K562 (cell line): ENCODE data around the gene SKIC2. TPM values are rescaled to one million over a fixed set of nuclear protein-coding genes. Genes with fewer than 3 reads are reported as not detected.

Source experiments
- HDAC1 ChIP-seq, 2 experiments: fragments of 450-650 bp; IDR thresholded peaks; 2 replicates each; pipeline ENCODE4 v1.6.1; 2016 to 2017; ENCODE audit warnings: inconsistent platforms in 1 of 2, mild to moderate bottlenecking in 1 of 2, moderate library complexity in 1 of 2
- HNRNPLL ChIP-seq: fragments of 200-400 bp; formaldehyde crosslinking; IDR thresholded peaks from 2 replicates; pipeline ENCODE4 v1.6.1; 2017; ENCODE audit warnings: low read length, low read depth, mild to moderate bottlenecking; ENCODE audit not compliant: poor library complexity, severe bottlenecking
- ZNF699 ChIP-seq: fragments of 250-450 bp; sonication (Bioruptor Pico); IDR thresholded peaks from 2 replicates; pipeline ENCODE4 v1.8.0; 2021; ENCODE audit warnings: mild to moderate bottlenecking, moderate library complexity; ENCODE audit not compliant: insufficient replicate concordance
- ZNF77 ChIP-seq: fragments of 250-450 bp; sonication (Bioruptor Pico); IDR thresholded peaks from 2 replicates; pipeline ENCODE4 v1.5.0; 2020
- polyA plus RNA-seq, 8 experiments: library from polyadenylated mRNA; depleted of rRNA in 4 of 8; stranded (reverse) in 5 of 8; unstranded in 3 of 8; fragments of >200 nt; fragmentation: Nextera tagmentation in 2 of 8; fragmentation: Illumina TruSeq in 1 of 8; extraction: Ambion mirVana in 2 of 8; extraction: Trizol in 1 of 8; gene quantifications; 2 replicates each; pipeline versions ENCODE4 v1.2.1 to v1.2.3, GENCODE V29; 2011 to 2014; ENCODE audit warnings: inconsistent platforms in 1 of 8, missing spikeins in 1 of 8
- total RNA-seq, 7 experiments: library from RNA; depleted of rRNA in 6 of 7; stranded (reverse); fragments of >200 nt in 6 of 7; fragmentation: Illumina TruSeq in 2 of 7; extraction: Trizol in 2 of 7; gene quantifications; 2 replicates each; pipeline versions ENCODE4 v1.2.1 to v1.2.3, GENCODE V29; 2011 to 2021; ENCODE audit warnings: low replicate concordance in 1 of 7
- TF ChIP-seq, protein P1 (sequence below): fragments of 250-450 bp; sonication (Bioruptor Pico); IDR thresholded peaks from 2 replicates; pipeline ENCODE4 v1.5.0; 2021; ENCODE audit warnings: mild to moderate bottlenecking, moderate library complexity
- TF ChIP-seq, protein P2 (sequence below): fragments of 450-650 bp; IDR thresholded peaks from 2 replicates; pipeline ENCODE4 v1.6.1; 2018; ENCODE audit warnings: mild to moderate bottlenecking, low read depth; ENCODE audit not compliant: partially characterized antibody
- TF ChIP-seq, protein P3 (sequence below): conservative IDR thresholded peaks from 2 replicates; pipeline ENCODE4 v1.6.1; 2011; ENCODE audit warnings: low read depth, mild to moderate bottlenecking, low read length; ENCODE audit not compliant: control insufficient read depth
- TF ChIP-seq, protein P4 (sequence below), 3 experiments: fragments of 200-800 bp in 1 of 3; fragments of 250-450 bp in 1 of 3; fragments of 450-650 bp in 1 of 3; sonication (Bioruptor Pico) in 1 of 3; sonication (Bioruptor generic) in 1 of 3; formaldehyde crosslinking in 1 of 3; IDR thresholded peaks; 2 replicates each; pipeline versions ENCODE4 v1.6.1 to v1.8.0; 2016 to 2022; ENCODE audit warnings: mild to moderate bottlenecking in 2 of 3, missing genetic modification characterization in 2 of 3, missing compliant biosample characterization in 1 of 3, moderate library complexity in 1 of 3
- TF ChIP-seq, protein P5 (sequence below): fragments of 450-650 bp; formaldehyde crosslinking; IDR thresholded peaks from 2 replicates; pipeline ENCODE4 v1.4.0; 2020; ENCODE audit warnings: mild to moderate bottlenecking, moderate library complexity
- TF ChIP-seq, protein P6 (sequence below), 2 experiments: fragments of 200-800 bp in 1 of 2; sonication (Bioruptor generic) in 1 of 2; sonication (generic) in 1 of 2; formaldehyde crosslinking in 1 of 2; IDR thresholded peaks in 1 of 2; conservative IDR thresholded peaks in 1 of 2; 2 replicates each; pipeline versions ENCODE4 v1.5.0 to v1.6.1; 2016 to 2020; ENCODE audit warnings: missing compliant biosample characterization in 1 of 2, missing genetic modification characterization in 1 of 2, missing genetic modification reagents in 1 of 2
- TF ChIP-seq, protein P7 (sequence below): sonication (generic); formaldehyde crosslinking; IDR thresholded peaks from 2 replicates; pipeline ENCODE4 v1.9.0; 2022; ENCODE audit warnings: mild to moderate bottlenecking, missing genetic modification reagents

The SKIC2 gene
- total and polyA plus RNA-seq, 9 of the 15 experiments (the other 6 are each of a cell fraction or from before 2014, with no cell fraction given), result 3.3 to 94.6 (median 38.8) TPM

DNA sequence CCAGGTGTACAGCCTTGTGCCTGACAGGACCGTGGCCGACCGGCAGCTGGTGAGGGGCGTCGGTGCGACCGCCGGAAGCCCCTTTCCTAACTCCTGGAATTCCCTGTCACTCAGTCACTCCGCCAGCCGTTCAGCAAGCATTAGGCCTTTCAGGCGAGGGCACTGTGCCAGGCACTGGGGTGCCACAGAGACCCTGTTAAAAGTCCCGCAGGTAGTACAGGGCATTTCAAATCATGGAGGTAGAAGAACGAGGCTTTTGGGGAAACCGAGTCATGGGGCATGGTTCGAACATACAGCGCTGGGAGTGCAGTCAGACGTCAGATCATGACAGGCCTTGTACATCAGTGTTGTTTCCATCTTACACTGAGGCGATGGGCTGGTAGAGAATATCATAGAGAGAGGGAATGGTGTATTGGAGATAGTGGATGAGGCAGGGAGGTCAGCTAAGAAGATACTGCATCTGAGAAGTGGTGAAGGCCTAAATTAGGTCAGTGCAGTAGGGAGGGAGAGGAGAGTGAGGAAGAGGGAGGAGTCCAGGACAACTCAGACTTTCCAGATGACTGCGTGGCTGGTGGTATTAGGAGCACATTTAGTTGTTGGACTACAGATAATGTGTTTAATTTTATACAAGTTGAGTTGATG is 13.9 kb downstream of the SKIC2 start (continued):
- TF ChIP-seq, protein P1, sequence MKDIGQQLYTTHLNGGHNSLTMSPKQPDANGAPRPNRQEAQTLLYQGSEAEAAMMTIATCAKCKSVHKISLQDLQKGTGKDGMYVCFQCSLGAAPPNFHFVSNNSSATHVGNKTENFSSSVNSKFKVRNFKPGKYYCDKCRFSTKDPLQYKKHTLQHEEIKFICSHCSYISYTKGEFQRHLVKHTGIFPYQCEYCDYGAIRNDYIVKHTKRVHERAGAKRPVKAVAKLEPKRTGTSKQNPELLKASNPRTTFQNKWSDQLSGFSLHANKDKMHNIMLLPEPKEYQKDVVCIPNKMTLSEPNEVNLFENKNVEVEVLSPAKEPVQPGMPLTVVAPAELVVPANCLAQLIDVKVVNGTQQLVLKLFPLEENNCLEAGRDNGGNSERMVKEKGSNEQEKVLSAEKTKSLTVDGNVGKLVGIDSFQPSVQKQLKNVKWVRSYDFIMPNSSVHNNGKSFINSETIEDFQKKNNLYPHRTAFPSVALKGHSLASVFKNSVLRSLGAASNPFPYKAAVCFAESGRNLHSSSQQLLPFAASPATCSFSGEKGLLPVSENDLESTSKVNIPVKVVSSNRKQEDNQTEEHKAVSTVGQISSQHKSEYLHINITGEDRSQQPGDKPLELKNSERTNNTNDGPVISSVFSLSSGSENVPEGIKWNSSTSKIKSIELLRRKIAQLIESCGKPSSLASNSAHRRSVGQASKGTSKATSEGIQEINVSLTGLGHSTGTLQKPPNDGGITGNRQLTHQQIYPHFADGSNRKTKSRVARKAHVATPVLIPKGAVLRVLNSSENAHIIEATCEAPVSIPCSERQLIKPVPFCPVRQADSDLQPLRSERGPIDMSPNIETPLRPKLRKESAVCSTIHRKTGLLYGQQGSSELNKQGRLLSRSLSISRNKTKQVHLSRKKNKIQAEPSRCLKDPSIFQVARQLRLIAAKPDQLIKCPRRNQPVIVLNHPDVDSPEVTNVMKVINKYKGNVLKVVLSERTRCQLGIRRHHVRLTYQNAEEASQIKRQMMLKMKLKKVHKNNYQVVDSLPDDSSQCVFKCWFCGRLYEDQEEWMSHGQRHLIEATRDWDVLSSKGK, result no peak
- peak in 1 of 2 experiments; percentile 81; a peak in 2 of 4 replicates for TF ChIP-seq HDAC1 (IDR thresholded peaks at IDR 0.05)
- TF ChIP-seq, protein P2, sequence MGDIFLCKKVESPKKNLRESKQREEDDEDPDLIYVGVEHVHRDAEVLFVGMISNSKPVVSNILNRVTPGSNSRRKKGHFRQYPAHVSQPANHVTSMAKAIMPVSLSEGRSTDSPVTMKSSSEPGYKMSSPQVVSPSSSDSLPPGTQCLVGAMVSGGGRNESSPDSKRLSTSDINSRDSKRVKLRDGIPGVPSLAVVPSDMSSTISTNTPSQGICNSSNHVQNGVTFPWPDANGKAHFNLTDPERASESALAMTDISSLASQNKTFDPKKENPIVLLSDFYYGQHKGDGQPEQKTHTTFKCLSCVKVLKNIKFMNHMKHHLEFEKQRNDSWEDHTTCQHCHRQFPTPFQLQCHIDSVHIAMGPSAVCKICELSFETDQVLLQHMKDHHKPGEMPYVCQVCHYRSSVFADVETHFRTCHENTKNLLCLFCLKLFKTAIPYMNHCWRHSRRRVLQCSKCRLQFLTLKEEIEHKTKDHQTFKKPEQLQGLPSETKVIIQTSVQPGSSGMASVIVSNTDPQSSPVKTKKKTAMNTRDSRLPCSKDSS, result no peak
- no peak for TF ChIP-seq HNRNPLL
- no peak for TF ChIP-seq ZNF699 (CRISPR knock-in tag)
- TF ChIP-seq, protein P3, sequence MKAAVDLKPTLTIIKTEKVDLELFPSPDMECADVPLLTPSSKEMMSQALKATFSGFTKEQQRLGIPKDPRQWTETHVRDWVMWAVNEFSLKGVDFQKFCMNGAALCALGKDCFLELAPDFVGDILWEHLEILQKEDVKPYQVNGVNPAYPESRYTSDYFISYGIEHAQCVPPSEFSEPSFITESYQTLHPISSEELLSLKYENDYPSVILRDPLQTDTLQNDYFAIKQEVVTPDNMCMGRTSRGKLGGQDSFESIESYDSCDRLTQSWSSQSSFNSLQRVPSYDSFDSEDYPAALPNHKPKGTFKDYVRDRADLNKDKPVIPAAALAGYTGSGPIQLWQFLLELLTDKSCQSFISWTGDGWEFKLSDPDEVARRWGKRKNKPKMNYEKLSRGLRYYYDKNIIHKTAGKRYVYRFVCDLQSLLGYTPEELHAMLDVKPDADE, result no peak
- TF ChIP-seq, protein P4, sequence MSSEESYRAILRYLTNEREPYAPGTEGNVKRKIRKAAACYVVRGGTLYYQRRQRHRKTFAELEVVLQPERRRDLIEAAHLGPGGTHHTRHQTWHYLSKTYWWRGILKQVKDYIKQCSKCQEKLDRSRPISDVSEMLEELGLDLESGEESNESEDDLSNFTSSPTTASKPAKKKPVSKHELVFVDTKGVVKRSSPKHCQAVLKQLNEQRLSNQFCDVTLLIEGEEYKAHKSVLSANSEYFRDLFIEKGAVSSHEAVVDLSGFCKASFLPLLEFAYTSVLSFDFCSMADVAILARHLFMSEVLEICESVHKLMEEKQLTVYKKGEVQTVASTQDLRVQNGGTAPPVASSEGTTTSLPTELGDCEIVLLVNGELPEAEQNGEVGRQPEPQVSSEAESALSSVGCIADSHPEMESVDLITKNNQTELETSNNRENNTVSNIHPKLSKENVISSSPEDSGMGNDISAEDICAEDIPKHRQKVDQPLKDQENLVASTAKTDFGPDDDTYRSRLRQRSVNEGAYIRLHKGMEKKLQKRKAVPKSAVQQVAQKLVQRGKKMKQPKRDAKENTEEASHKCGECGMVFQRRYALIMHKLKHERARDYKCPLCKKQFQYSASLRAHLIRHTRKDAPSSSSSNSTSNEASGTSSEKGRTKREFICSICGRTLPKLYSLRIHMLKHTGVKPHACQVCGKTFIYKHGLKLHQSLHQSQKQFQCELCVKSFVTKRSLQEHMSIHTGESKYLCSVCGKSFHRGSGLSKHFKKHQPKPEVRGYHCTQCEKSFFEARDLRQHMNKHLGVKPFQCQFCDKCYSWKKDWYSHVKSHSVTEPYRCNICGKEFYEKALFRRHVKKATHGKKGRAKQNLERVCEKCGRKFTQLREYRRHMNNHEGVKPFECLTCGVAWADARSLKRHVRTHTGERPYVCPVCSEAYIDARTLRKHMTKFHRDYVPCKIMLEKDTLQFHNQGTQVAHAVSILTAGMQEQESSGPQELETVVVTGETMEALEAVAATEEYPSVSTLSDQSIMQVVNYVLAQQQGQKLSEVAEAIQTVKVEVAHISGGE (CRISPR knock-in tag; IDR thresholded peaks at IDR 0.05), result no peak
- TF ChIP-seq, protein P5, sequence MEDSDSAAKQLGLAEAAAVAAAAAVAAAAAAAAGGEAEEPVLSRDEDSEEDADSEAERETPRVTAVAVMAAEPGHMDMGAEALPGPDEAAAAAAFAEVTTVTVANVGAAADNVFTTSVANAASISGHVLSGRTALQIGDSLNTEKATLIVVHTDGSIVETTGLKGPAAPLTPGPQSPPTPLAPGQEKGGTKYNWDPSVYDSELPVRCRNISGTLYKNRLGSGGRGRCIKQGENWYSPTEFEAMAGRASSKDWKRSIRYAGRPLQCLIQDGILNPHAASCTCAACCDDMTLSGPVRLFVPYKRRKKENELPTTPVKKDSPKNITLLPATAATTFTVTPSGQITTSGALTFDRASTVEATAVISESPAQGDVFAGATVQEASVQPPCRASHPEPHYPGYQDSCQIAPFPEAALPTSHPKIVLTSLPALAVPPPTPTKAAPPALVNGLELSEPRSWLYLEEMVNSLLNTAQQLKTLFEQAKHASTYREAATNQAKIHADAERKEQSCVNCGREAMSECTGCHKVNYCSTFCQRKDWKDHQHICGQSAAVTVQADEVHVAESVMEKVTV, result no peak
- TF ChIP-seq, protein P6, sequence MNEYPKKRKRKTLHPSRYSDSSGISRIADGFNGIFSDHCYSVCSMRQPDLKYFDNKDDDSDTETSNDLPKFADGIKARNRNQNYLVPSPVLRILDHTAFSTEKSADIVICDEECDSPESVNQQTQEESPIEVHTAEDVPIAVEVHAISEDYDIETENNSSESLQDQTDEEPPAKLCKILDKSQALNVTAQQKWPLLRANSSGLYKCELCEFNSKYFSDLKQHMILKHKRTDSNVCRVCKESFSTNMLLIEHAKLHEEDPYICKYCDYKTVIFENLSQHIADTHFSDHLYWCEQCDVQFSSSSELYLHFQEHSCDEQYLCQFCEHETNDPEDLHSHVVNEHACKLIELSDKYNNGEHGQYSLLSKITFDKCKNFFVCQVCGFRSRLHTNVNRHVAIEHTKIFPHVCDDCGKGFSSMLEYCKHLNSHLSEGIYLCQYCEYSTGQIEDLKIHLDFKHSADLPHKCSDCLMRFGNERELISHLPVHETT (CRISPR knock-in tag; conservative IDR thresholded peaks at IDR 0.05 in 1 of 2, IDR thresholded peaks at IDR 0.05 in 1 of 2), result no peak
- TF ChIP-seq ZNF77 (CRISPR knock-in tag), result no peak
- TF ChIP-seq, protein P7, sequence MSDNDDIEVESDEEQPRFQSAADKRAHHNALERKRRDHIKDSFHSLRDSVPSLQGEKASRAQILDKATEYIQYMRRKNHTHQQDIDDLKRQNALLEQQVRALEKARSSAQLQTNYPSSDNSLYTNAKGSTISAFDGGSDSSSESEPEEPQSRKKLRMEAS (CRISPR knock-in tag), result no peak; the same call in 1 of the 2 replicates
